Glutamatergic neuron (in vitro differentiated cells): ENCODE measurements around the gene ACVR2A. TPM values are rescaled to one million over a fixed set of nuclear protein-coding genes. Genes with fewer than 3 reads are reported as not detected.

Source experiments
- DNase-seq: peaks from one replicate; pipeline ENCODE4 v3.0.0; 2022
- H3K27ac Mint-ChIP-seq: one replicate; pipeline ENCODE4 v1.8.0; 2020; ENCODE audit warnings: mild to moderate bottlenecking, mixed read lengths, inconsistent platforms; ENCODE audit not compliant: unreplicated experiment
- H3K27me3 Mint-ChIP-seq: one replicate; pipeline ENCODE4 v1.8.0; 2020; ENCODE audit warnings: mild to moderate bottlenecking, moderate library complexity, mixed read lengths, inconsistent platforms; ENCODE audit not compliant: unreplicated experiment
- H3K36me3 Mint-ChIP-seq: one replicate; pipeline ENCODE4 v1.8.0; 2020; ENCODE audit warnings: mild to moderate bottlenecking, mixed read lengths, inconsistent platforms; ENCODE audit not compliant: unreplicated experiment
- H3K4me1 Mint-ChIP-seq: one replicate; pipeline ENCODE4 v1.8.0; 2020; ENCODE audit warnings: mild to moderate bottlenecking, low read depth, mixed read lengths, inconsistent platforms; ENCODE audit not compliant: unreplicated experiment
- H3K4me3 Mint-ChIP-seq: one replicate; pipeline ENCODE4 v1.8.0; 2020; ENCODE audit warnings: mild to moderate bottlenecking, mixed read lengths, inconsistent platforms; ENCODE audit not compliant: unreplicated experiment
- H3K9me3 Mint-ChIP-seq: one replicate; pipeline ENCODE4 v1.8.0; 2020; ENCODE audit warnings: mild to moderate bottlenecking, moderate library complexity, mixed read lengths, inconsistent platforms; ENCODE audit not compliant: unreplicated experiment
- total RNA-seq: library from RNA; stranded (reverse); fragmentation: NEBNext Ultra II Directional; extraction: Animal tissue kit (Norgen Biotek cat#: 25700); gene quantifications from one replicate; pipeline ENCODE4 v1.2.1, GENCODE V29; 2021; ENCODE audit not compliant: unreplicated experiment
- TF ChIP-seq, protein P1 (sequence below): fragments of 200-600 bp; sonication (generic); IDR thresholded peaks from one replicate; pipeline ENCODE4 v1.5.0; 2021; ENCODE audit not compliant: partially characterized antibody, unreplicated experiment

The ACVR2A gene
- total RNA-seq, 1 donor from 2014 or later = 110 TPM

DNA sequence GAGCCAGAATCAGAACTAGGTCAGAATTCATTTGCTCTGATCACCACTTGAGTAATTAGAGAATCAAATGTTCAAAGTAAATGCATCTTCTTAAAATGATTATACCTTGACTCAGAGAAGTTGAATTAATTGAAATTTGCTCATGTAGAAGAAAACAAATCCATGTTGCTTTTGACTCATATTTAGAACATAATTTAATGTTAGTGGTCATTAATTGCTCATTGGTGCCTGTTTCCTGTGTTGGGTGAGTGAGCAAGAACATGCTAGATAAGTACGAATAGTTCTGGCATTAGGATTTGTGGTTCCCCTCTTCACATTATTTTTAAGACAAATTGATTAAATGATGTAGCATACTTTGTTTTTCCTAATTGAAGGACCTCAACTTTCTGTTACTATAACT, 19.0 kb downstream of the ACVR2A start:
- H3K4me3 Mint-ChIP-seq = no peak overlapping the region
- peaks cover 32% of the 10 kb centered on the region for H3K4me1 Mint-ChIP-seq
- H3K27me3 Mint-ChIP-seq = no peaks in the 10 kb centered on the region
- TF ChIP-seq, protein P1, sequence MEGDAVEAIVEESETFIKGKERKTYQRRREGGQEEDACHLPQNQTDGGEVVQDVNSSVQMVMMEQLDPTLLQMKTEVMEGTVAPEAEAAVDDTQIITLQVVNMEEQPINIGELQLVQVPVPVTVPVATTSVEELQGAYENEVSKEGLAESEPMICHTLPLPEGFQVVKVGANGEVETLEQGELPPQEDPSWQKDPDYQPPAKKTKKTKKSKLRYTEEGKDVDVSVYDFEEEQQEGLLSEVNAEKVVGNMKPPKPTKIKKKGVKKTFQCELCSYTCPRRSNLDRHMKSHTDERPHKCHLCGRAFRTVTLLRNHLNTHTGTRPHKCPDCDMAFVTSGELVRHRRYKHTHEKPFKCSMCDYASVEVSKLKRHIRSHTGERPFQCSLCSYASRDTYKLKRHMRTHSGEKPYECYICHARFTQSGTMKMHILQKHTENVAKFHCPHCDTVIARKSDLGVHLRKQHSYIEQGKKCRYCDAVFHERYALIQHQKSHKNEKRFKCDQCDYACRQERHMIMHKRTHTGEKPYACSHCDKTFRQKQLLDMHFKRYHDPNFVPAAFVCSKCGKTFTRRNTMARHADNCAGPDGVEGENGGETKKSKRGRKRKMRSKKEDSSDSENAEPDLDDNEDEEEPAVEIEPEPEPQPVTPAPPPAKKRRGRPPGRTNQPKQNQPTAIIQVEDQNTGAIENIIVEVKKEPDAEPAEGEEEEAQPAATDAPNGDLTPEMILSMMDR = no peak
- H3K36me3 Mint-ChIP-seq = no peaks in the 10 kb centered on the region
- no peaks in the 10 kb centered on the region for H3K9me3 Mint-ChIP-seq
- no peak for DNase-seq
- no peak overlapping the region for H3K27ac Mint-ChIP-seq

DNA sequence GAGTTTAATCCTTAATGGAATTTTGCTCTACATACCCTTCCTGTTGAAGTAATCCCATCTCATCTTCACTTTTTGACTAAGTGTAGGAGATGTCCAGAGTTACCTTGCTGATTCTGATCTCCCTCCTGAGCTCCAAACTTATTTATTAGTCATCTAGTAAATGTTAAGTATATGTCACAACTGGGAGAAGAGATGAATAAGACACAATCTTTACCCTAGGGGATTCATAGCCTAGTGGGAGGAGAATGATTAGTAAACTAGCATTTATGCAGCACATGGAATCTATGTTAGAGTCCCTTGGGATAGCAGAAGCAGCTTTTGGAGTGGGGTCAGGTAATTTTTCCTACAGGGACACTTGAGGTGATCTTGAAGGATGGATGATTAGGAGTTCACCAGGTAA, 20.7 kb downstream of the ACVR2A start:
- Mint-ChIP-seq H3K36me3 (no peaks in the 10 kb centered on the region), H3K27ac (no peak overlapping the region), H3K9me3 (peaks cover 1% of the 10 kb centered on the region), H3K4me3 (no peak overlapping the region), H3K27me3 (no peaks in the 10 kb centered on the region), H3K4me1 (peaks cover 31% of the 10 kb centered on the region)
- TF ChIP-seq, protein P1 = no peak
- DNase-seq = no peak

DNA sequence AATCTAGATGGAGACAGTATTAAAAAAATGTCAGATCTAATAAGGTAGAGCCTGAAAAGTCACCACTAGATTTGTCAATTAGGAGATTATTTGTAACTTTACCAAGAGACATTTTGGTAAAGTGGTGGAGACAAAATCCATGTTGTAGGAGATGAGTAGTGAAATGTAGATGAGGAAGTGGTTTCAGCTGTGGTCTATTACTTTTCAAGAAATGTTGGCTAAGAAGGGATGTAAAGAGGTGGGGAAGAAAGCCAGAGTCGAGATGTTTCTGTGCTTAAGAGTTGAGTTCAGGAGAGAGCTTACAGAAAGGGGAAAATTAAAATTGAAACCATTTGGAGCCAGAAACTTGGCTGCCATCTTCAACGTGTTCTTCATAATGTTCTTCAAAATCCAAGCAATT, 22.2 kb downstream of the ACVR2A start:
- no peak overlapping the region for H3K27ac Mint-ChIP-seq
- peaks cover 1% of the 10 kb centered on the region for H3K9me3 Mint-ChIP-seq
- H3K27me3 Mint-ChIP-seq = no peaks in the 10 kb centered on the region
- TF ChIP-seq, protein P1 = no peak
- H3K36me3 Mint-ChIP-seq = no peaks in the 10 kb centered on the region
- H3K4me3 Mint-ChIP-seq = no peak overlapping the region
- DNase-seq = no peak
- peaks cover 29% of the 10 kb centered on the region for H3K4me1 Mint-ChIP-seq

DNA sequence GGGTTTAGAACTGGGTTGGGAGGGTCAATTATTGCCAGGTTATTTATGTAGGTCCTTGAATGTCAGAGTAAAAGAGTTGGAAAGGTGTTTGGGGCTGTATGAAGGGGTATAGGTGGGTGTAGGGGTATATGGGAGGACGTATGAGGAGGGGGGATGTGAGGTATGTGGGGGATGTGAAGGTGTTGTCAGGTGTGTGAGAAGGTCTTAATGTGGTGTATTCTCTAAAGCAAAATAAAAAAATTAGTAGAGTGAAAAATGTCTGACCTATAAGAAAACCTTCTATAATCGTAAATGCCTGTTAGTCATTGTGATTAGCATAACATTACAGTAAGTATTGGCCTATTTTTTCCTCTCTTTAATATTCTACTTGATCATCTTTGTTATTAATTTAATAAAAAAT, 25.1 kb downstream of the ACVR2A start:
- DNase-seq = no peak
- peaks cover 38% of the 10 kb centered on the region for H3K4me1 Mint-ChIP-seq
- no peaks in the 10 kb centered on the region for H3K36me3 Mint-ChIP-seq
- no peak overlapping the region for H3K27ac Mint-ChIP-seq
- peaks cover 1% of the 10 kb centered on the region for H3K9me3 Mint-ChIP-seq
- TF ChIP-seq, protein P1 = no peak
- H3K27me3 Mint-ChIP-seq = no peaks in the 10 kb centered on the region
- no peak overlapping the region for H3K4me3 Mint-ChIP-seq

DNA sequence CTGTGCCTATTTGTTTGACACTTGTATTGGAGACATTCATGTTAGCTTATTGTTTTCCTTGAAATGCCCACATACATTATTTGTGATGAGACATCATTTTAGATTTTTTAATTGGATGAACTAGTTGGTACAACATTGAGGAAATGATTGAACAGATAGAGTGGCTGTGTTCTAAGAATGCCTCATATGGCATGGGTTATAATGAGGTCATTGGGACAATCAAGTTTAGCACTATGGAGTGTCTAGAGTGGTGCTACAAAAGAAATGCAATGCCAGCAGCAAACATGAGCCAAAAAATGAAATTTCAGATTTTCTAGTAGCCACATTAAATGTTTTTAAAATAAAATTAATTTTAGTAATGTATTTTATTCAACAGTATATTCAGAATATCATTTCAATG, 28.1 kb downstream of the ACVR2A start:
- no peaks in the 10 kb centered on the region for H3K27me3 Mint-ChIP-seq
- peaks cover 54% of the 10 kb centered on the region for H3K4me1 Mint-ChIP-seq
- H3K36me3 Mint-ChIP-seq = no peaks in the 10 kb centered on the region
- H3K27ac Mint-ChIP-seq = no peak overlapping the region
- H3K4me3 Mint-ChIP-seq = no peak overlapping the region
- no peak for DNase-seq
- TF ChIP-seq, protein P1 = no peak
- peaks cover 1% of the 10 kb centered on the region for H3K9me3 Mint-ChIP-seq
